ENCODE data around the gene PRAMEF5. TPM values are rescaled to one million over a fixed set of nuclear protein-coding genes. Genes with fewer than 3 reads are reported as not detected.
"Not testable (repeated sequence)": the region's sequence is repeated elsewhere in the genome, so short reads cannot be mapped to it uniquely, and the experiment has no call there.

The PRAMEF5 gene
- total RNA-seq (2014; rRNA removed; shearing (Covaris generic)) = not detected in 2 replicates
- polyA plus RNA-seq (2014; cell fraction: nucleus; rRNA removed) = not detected in 2 replicates

DNA sequence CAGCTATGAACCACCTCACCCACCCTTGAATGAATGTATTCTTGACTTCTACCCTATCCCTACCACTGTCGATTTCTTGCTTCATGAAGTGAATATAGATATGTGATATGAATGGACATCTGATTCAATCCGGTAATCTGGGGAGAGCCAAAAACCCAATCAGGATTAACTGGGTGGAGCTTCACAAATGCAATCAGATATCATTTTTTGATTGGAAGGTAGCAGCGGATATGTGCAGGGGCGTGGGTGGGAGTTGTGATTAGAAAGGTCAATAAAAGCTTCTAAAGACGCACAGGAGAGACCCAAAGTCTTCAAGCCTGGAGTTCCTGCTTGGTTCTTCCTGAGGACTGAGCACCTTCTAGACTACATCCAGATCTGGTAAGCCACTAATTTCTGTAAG lies at the start of gene PRAMEF5:
Gene PRAMEF5 (plus strand): TSS at position 301 of the 400 bp plus-strand sequence. CDS start 5,071 bp downstream, outside the sequence.
- DNase-seq (ENCODE audit: extremely low read depth, low read depth) = not testable (repeated sequence)

DNA sequence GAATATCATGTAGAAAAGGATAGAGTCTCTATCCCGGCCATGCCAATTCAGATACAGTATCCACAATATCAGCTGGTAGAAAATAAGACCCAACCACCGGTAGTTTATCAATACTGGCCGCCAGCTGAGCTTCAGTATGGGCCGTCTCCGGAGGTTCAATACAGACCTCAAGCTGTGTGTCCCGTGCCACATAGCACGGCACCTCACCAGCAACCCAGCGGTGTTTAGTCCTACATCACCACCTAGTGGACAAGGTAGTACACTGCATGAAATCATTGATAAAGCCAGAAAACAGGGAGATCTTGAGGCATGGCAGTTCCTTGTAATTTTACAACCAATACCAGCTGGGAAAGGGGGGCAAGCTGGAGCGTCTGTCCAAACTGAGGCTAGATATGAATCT lies 45.3 kb upstream of the PRAMEF5 start:
- not testable (repeated sequence) for DNase-seq (ENCODE audit: extremely low read depth, low read depth)

DNA sequence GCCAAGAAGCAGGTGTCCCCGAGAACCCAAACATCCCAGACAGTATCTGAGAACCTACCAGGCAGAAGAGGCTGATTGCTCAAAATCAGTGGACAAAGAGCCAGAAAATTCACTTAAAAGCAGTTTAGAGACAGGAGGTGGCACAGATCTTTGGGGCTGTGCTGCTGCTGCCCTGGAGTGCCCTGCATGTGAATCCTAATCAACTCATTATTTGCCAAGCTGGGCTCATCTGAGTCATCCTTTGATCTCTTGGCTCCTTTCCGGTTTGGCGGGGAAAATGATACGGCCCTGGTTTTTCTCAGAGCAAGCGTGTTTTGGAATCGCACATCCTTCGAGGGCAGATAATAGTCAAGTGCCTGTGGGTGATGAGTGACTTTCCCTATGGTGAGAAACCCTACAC lies 37.4 kb upstream of the PRAMEF5 start:
- DNase-seq (ENCODE audit: extremely low read depth, low read depth) = not testable (repeated sequence)

DNA sequence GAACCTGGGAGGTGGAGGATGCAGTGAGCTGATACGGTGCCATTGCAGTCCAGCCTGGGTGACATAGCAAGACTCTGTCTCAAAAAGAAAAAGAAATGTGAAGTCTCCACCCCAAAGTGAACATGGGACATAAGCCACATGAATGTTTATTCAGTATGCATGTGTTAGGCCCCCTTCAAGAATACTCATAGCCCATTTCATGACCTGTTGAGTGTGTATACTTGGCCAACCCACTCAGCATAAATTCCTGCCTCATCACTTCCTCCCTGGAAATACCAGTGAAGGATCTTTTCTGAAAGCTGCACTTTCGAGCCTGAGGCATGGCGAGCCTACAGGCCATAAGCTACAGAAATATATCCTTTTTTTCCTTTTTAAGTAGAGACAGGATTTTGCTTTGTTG lies 34.8 kb upstream of the PRAMEF5 start:
- DNase-seq (ENCODE audit: extremely low read depth, low read depth) = not testable (repeated sequence)

DNA sequence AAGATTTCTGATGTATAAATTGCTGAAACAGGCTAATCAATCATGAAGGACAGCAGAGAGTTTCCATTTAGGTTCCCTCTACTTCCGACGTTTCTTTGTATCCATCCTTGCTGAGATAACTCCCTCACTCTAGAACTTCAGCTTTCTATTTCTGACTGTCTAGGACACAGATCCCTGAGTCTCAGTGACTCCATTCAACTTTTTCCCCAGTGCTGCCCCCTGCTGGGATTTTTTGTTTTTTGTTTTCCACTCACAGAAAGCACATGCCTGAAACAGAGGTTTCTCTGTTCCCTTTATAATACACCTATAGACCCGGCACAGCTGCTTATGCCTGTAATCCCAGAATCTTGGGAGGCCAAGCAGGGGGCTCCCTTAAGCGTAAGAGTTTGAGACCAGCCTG lies 31.2 kb upstream of the PRAMEF5 start:
- not testable (repeated sequence) for DNase-seq (ENCODE audit: extremely low read depth, low read depth)

DNA sequence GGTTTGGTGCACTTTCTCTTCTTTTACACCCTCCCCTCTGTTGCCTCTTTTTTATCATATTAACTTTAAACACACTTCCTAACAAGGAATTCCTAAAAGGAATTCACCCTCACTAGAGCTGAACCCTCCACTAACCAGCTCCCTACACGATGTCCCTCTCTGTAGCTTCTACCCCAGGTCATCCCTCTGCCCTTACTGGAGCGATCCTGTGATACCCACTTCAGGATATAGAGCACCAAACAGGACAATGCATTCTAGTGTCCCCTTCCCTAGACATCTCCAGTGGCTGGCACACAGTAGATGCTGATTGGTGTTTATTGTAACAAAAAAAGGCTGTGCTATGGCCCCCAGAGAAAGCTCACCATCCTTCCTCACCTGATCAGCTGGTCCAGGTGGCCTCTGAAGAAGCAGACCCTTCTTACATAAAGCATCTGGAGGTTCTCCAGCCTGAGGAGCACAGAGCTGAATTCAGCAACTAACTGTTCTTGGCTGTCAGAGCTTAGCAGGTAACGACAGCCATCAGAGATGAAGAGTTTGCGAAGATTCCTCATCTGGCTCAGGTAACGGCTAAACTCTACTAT lies 29.4 kb upstream of the PRAMEF5 start:
- no peak for DNase-seq (ENCODE audit: extremely low read depth, low read depth)

DNA sequence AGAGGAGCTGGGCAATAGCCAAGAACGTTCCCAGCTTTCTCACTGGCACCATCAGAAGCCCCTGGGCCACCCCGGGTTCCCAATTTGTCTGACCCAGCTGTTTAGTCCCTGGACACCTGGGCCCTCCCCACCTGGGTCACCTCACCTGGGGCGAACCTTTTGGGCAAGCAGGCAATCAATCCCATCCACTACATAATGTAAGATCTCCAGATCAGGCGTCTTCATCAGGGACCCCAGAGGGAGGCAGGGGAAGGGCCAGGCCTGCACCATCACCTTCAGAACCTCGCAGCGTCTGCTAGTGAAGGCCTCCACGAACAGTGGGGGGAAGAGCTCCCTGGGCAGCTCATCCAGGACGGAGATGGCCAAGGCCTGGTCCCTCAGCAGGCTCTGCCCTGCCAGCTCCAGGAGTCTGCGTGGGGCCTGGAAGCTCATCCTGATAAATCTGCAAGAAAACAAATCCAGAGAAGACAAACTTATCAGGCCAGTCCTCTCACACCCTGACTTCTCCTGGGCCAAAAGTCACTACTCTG lies 28.3 kb upstream of the PRAMEF5 start, which contains the start of gene PRAMEF18:
Gene PRAMEF18 (minus strand): TSS at position 480 of the 530 bp plus-strand sequence. CDS start 48 bp downstream, at position 432.
- not testable (repeated sequence) for DNase-seq (ENCODE audit: extremely low read depth, low read depth)

DNA sequence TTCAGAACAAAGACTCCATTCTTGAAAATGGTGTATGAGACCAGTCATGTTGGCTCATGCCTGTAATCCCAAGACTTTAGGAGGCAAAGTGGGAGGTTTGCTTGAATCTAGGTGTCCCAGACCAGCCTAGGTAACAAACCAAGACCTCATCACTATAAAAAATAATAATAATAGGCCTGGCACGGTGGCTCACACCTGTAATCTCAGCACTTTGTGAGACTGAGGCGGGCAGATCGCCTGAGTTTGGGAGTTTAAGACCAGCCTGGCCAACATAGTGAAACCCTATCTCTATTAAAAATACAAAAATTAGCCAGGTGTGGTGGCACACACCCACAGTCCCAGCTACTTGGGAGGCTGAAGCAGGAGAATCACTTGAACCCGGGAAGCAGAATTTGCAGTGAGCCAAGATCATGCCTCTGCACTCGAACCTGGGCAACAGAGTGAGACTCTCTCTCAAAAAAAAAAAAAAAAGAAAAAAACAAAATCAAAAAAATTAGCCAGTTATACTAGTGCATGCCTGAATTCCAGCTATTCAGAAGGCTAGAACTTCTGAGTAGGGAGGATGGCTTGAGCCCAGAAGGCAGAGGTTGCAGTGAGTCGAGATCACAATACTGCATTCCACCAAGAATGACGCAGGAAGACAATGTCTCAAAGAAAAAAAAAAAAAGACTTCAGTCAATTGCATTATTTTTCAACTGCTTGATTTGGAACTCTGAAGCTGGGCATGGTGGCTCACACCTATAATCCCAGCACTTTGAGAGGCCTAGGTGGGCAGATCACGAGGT lies 26.5 kb upstream of the PRAMEF5 start:
- not testable (repeated sequence) for DNase-seq (ENCODE audit: extremely low read depth, low read depth)

DNA sequence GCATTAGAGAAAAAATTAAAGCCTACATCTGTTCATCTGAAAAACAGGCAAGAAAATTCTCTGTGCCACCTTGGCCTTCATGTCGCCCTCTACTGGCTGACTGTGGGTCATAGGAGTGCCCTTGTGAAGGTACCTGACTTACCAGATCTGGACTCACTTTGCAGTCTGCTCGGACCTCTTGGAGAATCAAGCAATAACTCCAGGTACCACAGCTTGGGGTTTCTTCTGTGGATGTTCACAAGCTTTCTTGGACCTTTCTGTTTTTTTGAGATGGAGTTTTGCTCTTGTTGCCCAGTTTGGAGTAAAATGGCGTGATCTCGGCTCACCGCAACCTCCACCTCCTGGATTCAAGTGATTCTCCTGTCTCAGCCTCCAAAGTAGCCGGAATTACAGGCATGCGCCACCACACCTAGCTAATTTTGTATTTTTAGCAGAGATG lies 25.6 kb upstream of the PRAMEF5 start:
- DNase-seq (ENCODE audit: extremely low read depth, low read depth) = peak; percentile 22

DNA sequence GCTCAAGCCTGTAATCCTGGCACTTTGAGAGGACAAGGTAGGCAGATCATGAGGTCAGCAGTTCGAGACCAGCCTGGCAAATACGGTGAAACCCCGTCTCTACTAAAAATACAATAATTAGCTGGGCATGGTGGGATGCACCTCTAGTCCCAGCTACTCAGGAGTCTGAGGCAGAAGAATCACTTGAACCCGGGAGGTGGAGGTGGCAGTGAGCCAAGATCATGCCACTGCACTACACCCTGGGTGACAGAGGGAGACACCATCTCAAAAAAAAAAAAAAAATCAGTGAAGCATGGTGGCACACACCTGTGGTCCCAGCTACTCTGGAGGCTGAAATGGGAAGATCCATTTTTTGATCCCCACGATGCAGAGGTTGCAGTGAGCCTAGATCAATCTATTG lies 23.9 kb upstream of the PRAMEF5 start:
- DNase-seq (ENCODE audit: extremely low read depth, low read depth) = not testable (repeated sequence)

DNA sequence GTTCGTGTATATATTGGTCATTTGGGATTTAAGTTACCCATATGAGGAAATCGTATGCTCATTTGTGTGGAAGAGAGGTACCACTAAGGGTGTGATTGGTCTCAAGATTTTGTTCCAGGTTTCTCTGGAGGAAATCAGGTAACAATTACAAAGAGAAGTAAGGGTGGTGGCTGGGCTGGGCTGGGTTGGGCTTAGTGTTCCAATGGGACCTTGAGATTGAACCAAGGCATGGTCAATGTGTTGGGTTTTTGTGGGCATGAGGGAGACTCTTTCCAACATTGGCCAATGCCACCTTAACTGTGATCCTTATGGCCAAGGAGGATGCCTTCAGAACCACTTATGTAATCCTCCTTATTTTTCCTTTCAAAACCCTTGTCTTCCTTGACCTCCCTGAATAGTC lies 23.4 kb upstream of the PRAMEF5 start:
- not testable (repeated sequence) for DNase-seq (ENCODE audit: extremely low read depth, low read depth)

DNA sequence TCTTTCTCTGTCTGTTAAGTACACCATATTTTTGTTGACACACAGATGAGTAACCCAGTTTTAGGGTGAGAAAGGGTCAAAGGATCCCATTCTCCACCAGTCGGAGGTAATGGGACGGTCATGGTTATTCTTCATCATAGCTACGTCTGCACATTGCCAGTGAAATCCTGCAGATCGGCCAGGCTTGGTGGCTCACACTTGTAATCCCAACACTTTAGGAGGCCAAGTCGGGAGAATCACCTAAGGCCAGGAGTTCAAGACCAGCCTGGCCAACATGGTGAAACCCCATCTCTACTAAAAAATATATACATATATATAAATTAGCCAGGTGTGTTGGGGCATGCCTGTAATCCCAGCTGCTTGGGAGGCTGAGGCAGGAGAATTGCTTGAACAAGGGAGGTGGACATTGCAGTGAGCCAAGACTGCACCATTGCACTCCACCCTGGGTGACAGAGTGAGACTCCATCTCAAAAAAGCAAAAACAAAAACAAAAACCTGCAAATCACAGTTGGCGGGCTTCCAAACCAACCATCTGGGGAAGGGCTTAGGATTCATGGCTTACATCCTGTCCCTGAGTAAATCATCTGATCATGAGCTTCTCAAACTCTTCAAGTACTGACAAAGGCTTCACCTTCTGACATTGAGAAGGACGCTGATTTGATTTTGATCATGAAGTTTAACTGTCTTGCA lies 22.8 kb upstream of the PRAMEF5 start:
- DNase-seq (ENCODE audit: extremely low read depth, low read depth) = not testable (repeated sequence)

DNA sequence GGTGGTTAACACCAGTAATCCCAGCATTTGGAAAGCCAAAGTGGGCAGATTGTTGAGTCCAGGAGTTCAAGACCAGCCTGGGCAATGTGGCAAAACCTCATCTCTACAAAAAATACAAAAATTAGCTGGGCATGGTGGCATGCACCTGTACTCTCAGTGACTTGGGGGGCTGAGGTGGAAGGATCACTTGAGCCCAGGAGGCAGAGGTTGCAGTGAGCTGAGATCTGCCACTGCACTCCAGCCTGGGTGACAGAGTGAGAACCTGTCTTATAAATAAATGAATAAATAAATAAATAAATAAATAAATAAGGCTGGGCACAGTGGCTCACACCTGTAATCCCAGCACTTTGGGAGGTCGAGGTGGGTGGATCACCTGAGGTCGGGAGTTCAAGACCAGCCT lies 21.9 kb upstream of the PRAMEF5 start:
- DNase-seq (ENCODE audit: extremely low read depth, low read depth) = not testable (repeated sequence)

DNA sequence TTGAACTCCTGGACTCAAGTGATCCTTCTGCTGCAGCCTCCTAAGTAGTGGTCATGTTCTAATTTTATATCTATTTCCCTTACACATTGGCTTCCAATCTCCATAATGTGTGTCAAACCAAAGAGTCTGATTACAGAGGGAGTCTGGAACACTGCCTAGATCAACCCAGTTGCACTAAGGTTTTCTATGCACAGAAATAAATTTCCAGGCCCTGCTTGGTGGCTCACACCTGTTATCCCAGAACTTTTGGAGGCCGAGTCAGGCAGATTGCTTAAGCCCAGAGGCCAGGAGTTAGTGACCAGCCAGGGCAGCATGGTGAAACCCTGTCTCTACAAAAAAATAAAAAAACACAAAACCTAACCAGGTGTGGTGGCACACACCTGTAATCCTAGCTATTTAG lies 19.9 kb upstream of the PRAMEF5 start:
- not testable (repeated sequence) for DNase-seq (ENCODE audit: extremely low read depth, low read depth)

DNA sequence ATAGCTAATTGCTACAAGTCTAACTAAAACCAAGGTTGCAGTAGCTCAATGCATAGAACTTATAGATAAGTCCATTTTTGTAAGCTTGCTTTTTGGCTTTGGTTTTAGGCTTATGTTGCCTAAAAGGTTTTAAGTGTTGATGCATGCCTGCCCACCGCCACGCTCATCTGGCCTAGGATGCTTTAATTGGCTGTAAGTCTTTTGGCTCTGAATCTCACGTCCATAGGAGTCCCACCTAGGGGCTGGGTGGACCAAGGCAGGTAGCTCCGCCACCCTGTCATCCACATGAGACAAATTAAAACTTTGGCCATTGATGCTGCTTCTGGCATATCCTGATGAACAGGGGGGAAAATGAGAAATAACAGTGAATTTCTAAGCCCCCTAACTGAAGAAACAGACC lies 16.4 kb upstream of the PRAMEF5 start:
- not testable (repeated sequence) for DNase-seq (ENCODE audit: extremely low read depth, low read depth)

DNA sequence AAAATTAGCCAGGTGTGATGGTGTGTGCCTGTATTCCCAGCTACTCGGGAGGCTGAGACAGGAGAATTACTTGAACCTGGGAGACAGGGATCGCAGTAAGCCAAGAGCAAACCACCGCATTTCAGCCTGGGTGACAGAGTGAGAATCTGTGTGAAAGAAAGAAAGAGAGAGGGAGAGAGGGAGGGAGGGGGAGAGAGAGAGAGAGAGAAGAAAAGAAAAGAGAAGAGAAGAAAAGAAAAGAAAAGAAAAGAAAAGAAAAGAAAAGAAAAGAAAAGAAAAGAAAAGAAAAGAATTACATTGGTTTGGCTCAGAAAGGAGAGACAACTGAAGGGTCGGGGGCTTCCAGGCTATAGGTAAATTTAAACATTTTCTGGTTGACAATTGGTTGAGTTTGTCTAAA lies 14.4 kb upstream of the PRAMEF5 start:
- DNase-seq (ENCODE audit: extremely low read depth, low read depth) = not testable (repeated sequence)

DNA sequence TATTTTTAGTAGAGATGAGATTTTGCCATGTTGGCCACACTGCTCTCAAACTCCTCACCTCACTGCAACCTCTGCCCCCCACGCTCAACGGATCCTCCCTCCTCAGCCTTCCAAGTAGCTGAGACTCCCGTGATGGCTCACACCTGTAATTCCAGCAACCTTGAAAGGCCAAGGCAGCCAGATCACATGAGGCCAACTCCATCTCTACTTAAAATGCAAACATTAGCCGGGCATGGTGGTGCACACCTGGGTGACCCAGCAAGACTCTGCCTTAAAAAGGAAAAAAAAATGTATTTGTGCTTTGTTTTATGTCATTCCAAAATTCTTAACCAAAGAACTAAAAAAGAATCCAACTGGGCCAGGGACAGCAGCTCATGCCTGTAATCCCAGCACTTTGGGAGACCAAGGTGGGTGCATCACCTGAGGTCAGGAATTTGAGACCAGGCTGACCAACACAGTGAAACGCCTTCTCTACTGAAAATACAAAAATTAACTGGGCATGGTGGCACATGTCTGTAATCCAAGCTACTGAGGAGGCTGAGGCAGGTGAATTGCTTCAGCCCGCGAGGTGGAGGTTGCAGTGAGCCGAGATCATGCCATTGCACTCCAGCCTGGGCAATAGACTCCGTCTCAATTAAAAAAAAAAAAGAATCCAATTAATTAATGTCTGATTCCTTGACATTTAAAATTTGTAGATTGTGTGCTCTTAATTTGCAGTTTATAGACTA lies 10.3 kb upstream of the PRAMEF5 start:
- not testable (repeated sequence) for DNase-seq (ENCODE audit: extremely low read depth, low read depth)

DNA sequence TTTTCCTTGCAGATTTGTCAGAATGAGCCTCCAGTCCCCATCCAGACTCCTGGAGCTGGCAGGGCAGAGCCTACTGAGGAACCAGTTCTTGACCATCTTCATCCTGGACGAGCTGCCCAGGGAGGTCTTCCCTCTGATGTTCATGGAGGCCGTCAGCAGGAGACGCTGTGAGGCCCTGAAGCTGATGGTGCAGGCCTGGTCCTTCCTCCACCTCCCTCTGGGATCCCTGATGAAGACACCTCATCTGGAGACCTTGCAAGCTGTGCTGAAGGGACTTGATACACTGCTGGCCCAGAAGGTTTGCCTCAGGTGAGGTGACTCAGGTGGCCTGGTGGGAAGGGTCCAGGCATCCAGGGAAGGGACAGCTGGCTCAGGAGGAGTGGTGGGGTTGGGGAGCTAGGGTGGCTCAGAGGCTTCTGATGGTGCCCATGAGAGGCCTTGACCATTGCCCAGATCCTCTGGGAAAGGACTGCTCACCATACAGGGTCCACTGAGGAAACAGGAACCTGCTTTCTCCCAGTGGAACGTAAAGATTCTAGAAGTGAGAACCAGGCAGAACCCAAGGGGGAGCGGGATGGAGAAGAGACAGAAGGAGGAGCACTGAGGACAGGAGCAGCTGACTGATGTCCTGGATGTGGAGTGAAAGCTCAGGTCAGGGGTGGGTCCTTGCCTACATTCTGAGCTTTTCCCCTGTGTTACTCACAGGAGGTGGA lies 8.0 kb upstream of the PRAMEF5 start:
- DNase-seq (ENCODE audit: extremely low read depth, low read depth) = not testable (repeated sequence)

DNA sequence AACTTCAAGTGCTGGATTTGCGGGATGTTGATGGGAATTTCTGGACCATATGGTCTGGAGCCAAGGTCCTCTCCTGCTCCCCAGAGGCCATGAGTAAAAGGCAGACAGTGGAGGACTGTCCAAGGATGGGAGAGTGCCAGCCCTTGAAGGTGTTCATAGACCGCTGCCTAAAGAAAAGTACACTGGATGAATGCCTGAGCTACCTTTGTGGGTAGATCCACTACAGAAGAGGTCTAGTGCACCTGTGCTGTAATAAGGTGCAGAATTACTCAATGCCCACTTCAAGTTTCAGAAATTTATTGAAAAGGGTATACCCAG lies 7.5 kb upstream of the PRAMEF5 start:
- not testable (repeated sequence) for DNase-seq (ENCODE audit: extremely low read depth, low read depth)

DNA sequence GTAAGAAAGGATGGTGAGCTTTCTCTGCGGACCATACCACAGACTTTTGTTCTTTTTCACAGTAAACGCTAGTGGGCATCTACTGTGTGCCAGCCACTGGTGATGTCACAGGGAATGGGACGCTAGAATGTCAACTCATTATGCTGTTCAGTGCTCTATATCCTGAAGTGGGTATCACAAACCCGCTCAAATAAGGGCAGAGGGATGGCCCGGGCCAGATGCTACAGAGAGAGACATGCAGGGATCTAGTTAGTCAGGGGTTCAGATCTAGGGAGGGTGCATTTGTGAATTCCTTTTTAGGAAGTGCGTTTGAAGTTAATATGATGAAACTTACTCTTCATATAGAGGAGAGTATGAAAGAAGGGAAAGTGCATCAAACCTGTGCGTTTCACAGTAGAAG lies 6.9 kb upstream of the PRAMEF5 start:
- DNase-seq (ENCODE audit: extremely low read depth, low read depth) = not testable (repeated sequence)

Data from NCI-H460 (cell line).